ENCODE measurements around the gene THSD4.

DNA sequence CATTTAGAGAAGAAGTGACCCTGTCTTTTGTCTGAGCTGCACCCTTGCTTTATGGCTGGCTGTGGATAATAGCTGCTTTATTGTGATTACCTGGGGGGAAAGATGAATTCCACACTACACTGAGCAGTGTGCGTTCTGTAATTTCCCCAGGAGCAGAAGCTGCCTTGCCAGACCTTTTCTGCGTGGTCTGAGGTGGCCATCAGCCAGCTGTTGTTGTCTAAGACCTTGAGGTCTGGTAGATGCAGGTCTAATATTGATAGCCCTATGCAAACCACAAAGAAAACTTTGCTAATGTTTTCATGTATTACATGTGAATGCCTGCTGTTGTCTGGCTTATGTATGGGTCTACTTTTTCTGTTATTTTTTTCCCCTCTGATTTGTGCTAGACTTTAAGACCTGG is 144.6 kb downstream of the THSD4 start:
- TF ChIP-seq, protein P1, sequence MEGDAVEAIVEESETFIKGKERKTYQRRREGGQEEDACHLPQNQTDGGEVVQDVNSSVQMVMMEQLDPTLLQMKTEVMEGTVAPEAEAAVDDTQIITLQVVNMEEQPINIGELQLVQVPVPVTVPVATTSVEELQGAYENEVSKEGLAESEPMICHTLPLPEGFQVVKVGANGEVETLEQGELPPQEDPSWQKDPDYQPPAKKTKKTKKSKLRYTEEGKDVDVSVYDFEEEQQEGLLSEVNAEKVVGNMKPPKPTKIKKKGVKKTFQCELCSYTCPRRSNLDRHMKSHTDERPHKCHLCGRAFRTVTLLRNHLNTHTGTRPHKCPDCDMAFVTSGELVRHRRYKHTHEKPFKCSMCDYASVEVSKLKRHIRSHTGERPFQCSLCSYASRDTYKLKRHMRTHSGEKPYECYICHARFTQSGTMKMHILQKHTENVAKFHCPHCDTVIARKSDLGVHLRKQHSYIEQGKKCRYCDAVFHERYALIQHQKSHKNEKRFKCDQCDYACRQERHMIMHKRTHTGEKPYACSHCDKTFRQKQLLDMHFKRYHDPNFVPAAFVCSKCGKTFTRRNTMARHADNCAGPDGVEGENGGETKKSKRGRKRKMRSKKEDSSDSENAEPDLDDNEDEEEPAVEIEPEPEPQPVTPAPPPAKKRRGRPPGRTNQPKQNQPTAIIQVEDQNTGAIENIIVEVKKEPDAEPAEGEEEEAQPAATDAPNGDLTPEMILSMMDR (IDR thresholded peaks at IDR 0.05) = no peak
- TF ChIP-seq POLR2A (IDR thresholded peaks at IDR 0.05) = no peak
